ENCODE data around the gene STS.

STS gene

GRCh38 chrX:7139202-7140081 lies 8.1 kb upstream of the STS start:
- Histone ChIP-seq H3K9ac (ENCODE audit: low read length) (no peak overlapping the region), H3K4me3 (ENCODE audit: low read length) (no peak overlapping the region), H2AFZ (ENCODE audit: low read depth, low read length) (no peak overlapping the region), H3K36me3 (replicated peaks; ENCODE audit: low read depth, low read length) (no peaks in the 10 kb centered on the region), H3K79me2 (ENCODE audit: low read length) (peaks cover 40% of the 10 kb centered on the region), H4K20me1 (ENCODE audit: insufficient read depth, low read length) (no peaks in the 10 kb centered on the region), H3K27me3 (ENCODE audit: low read depth, low read length) (no peaks in the 10 kb centered on the region), H3K4me1 (ENCODE audit: low read length) (no peaks in the 10 kb centered on the region), H3K4me2 (ENCODE audit: low read length) (no peak overlapping the region), H3K27ac (ENCODE audit: low read length) (no peak overlapping the region), H3K9me3 (ENCODE audit: insufficient read depth, low read length) (no peaks in the 10 kb centered on the region)
- no peak for TF ChIP-seq CTCF (IDR thresholded peaks at IDR 0.05; ENCODE audit: low read depth, low read length)
- no peak for TF ChIP-seq EZH2phosphoT487 (IDR thresholded peaks at IDR 0.05; ENCODE audit: low read depth)

DNA sequence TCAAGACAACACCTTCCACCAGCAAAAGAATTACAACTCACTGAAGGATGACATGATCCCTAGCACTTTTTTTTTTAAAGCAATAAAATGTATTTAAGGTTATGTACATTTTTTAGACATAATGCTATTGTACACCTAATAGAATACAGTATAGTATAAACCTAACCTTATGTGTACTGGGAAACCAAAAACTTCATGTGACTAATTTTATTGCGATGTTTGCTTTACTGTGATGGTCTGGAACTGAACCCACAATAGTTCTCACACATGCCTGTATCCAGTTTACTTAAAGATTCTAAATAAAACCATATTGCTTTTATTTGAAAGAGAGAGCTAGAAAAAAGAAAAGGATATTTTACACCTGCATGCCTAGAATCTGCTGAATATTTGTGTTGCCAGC lies 4.4 kb upstream of the STS start:
- Histone ChIP-seq H3K4me1 (ENCODE audit: low read length) (peaks cover 8% of the 10 kb centered on the region), H3K27ac (ENCODE audit: low read length) (no peak overlapping the region), H3K27me3 (ENCODE audit: low read depth, low read length) (no peaks in the 10 kb centered on the region), H3K9me3 (ENCODE audit: insufficient read depth, low read length) (no peaks in the 10 kb centered on the region), H3K4me3 (ENCODE audit: low read length) (no peak overlapping the region), H2AFZ (ENCODE audit: low read depth, low read length) (no peak overlapping the region), H3K4me2 (ENCODE audit: low read length) (no peak overlapping the region), H3K79me2 (ENCODE audit: low read length) (peaks cover 62% of the 10 kb centered on the region), H4K20me1 (ENCODE audit: insufficient read depth, low read length) (no peaks in the 10 kb centered on the region), H3K9ac (ENCODE audit: low read length) (no peak overlapping the region), H3K36me3 (replicated peaks; ENCODE audit: low read depth, low read length) (no peaks in the 10 kb centered on the region)
- TF ChIP-seq CTCF (IDR thresholded peaks at IDR 0.05; ENCODE audit: low read depth, low read length) (no peak), EZH2phosphoT487 (IDR thresholded peaks at IDR 0.05; ENCODE audit: low read depth) (no peak)

GRCh38 chrX:7143941-7144525 lies 3.5 kb upstream of the STS start:
- no peaks in the 10 kb centered on the region for H3K27me3 ChIP-seq (ENCODE audit: low read depth, low read length)
- no peak overlapping the region for H2AFZ ChIP-seq (ENCODE audit: low read depth, low read length)
- H3K79me2 ChIP-seq (ENCODE audit: low read length): peaks cover 62% of the 10 kb centered on the region
- no peak overlapping the region for H3K27ac ChIP-seq (ENCODE audit: low read length)
- no peak for TF ChIP-seq CTCF (IDR thresholded peaks at IDR 0.05; ENCODE audit: low read depth, low read length)
- no peak for TF ChIP-seq EZH2phosphoT487 (IDR thresholded peaks at IDR 0.05; ENCODE audit: low read depth)
- H3K4me3 ChIP-seq (ENCODE audit: low read length): no peak overlapping the region
- no peaks in the 10 kb centered on the region for H4K20me1 ChIP-seq (ENCODE audit: insufficient read depth, low read length)
- peaks cover 13% of the 10 kb centered on the region for H3K4me1 ChIP-seq (ENCODE audit: low read length)
- no peaks in the 10 kb centered on the region for H3K36me3 ChIP-seq (replicated peaks; ENCODE audit: low read depth, low read length)
- no peak overlapping the region for H3K9ac ChIP-seq (ENCODE audit: low read length)
- H3K4me2 ChIP-seq (ENCODE audit: low read length): no peak overlapping the region
- H3K9me3 ChIP-seq (ENCODE audit: insufficient read depth, low read length): no peaks in the 10 kb centered on the region

DNA sequence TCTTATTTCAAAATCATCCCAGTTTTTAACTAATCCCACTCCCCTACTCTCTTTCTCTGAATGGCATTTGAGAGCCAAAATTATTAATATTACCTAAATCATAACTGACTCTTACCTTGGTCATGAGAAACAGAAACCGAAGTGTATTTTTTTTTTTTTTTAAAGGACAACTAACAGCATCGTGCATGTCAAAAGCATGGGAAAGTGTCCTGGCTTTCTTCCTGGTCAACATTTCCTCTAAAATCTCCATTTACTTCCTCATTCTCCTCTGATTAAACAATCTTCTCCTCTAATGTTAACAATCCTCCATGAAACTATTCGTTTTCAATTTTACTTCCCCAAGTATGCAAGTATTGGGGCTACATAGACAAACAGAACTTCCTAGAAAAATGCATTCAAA lies 2.1 kb upstream of the STS start:
- Histone ChIP-seq H3K4me2 (ENCODE audit: low read length) (no peak overlapping the region), H3K79me2 (ENCODE audit: low read length) (peaks cover 54% of the 10 kb centered on the region), H3K27me3 (ENCODE audit: low read depth, low read length) (no peaks in the 10 kb centered on the region), H3K27ac (ENCODE audit: low read length) (no peak overlapping the region), H3K36me3 (replicated peaks; ENCODE audit: low read depth, low read length) (no peaks in the 10 kb centered on the region), H4K20me1 (ENCODE audit: insufficient read depth, low read length) (no peaks in the 10 kb centered on the region), H3K9ac (ENCODE audit: low read length) (no peak overlapping the region), H3K9me3 (ENCODE audit: insufficient read depth, low read length) (no peaks in the 10 kb centered on the region), H3K4me1 (ENCODE audit: low read length) (peaks cover 20% of the 10 kb centered on the region), H3K4me3 (ENCODE audit: low read length) (no peak overlapping the region), H2AFZ (ENCODE audit: low read depth, low read length) (no peak overlapping the region)
- TF ChIP-seq EZH2phosphoT487 (IDR thresholded peaks at IDR 0.05; ENCODE audit: low read depth): no peak
